Neutrophil (primary cell): ENCODE data around the gene GTF2B.
"Not testable (repeated sequence)": the region's sequence is repeated elsewhere in the genome, so short reads cannot be mapped to it uniquely, and the experiment has no call there.

Source experiments
- H3K27ac ChIP-seq: fragments of 200-600 bp; sonication (generic); 2 replicates; pipeline ENCODE4 v1.5.1; 2016; ENCODE audit warnings: mild to moderate bottlenecking, moderate library complexity
- H3K27me3 ChIP-seq: fragments of 200-600 bp; sonication (generic); 2 replicates; pipeline ENCODE4 v1.6.0; 2016; ENCODE audit warnings: mild to moderate bottlenecking
- H3K36me3 ChIP-seq: fragments of 200-600 bp; sonication (generic); 2 replicates; pipeline ENCODE4 v1.5.1; 2017
- H3K4me1 ChIP-seq, 2 experiments: fragments of 200-600 bp in 1 of 2; sonication (generic) in 1 of 2; 1 replicate in 1 of 2; 2 replicates in 1 of 2; pipeline versions ENCODE4 v1.5.1 to v1.6.1; 2013 to 2016; ENCODE audit warnings: low read depth in 1 of 2, low read length in 1 of 2, mild to moderate bottlenecking in 1 of 2, moderate library complexity in 1 of 2; ENCODE audit not compliant: control insufficient read depth in 1 of 2, insufficient read depth in 1 of 2
- H3K4me3 ChIP-seq, 2 experiments: fragments of 200-600 bp in 1 of 2; sonication (generic) in 1 of 2; 1 replicate in 1 of 2; 2 replicates in 1 of 2; pipeline ENCODE4 v1.5.1; 2013 to 2016; ENCODE audit warnings: low read depth in 1 of 2, low read length in 1 of 2, mild to moderate bottlenecking in 1 of 2, moderate library complexity in 1 of 2
- H3K9me3 ChIP-seq: fragments of 200-600 bp; sonication (generic); 2 replicates; pipeline ENCODE4 v1.5.1; 2016
- CTCF ChIP-seq: fragments of 200-600 bp; sonication (generic); IDR thresholded peaks from 2 replicates; pipeline ENCODE4 v1.5.1; 2016; ENCODE audit warnings: antibody characterized with exemption

GTF2B gene

GRCh38 chr1:88883156-88883555 lies 8.2 kb downstream of the GTF2B start:
- H3K36me3 ChIP-seq: peaks cover 93% of the 10 kb centered on the region
- no peak for TF ChIP-seq CTCF
- H3K4me1 ChIP-seq: no peaks in the 10 kb centered on the region
- no peak overlapping the region for H3K4me3 ChIP-seq
- H3K27me3 ChIP-seq: no peaks in the 10 kb centered on the region
- H3K27ac ChIP-seq: no peak overlapping the region
- no peaks in the 10 kb centered on the region for H3K9me3 ChIP-seq

- H3K36me3 ChIP-seq: peaks cover 77% of the 10 kb centered on the region
- not testable (repeated sequence) for H3K4me1 ChIP-seq, H3K27ac ChIP-seq, H3K9me3 ChIP-seq, H3K27me3 ChIP-seq, H3K4me3 ChIP-seq
These were observed 10.7 kb downstream of the GTF2B start for GRCh38 chr1:88880717-88881116.

GRCh38 chr1:88878731-88879130 lies 12.6 kb downstream of the GTF2B start:
- no peak overlapping the region for H3K4me3 ChIP-seq
- peaks cover 19 to 21% of the 10 kb centered on the region in 2 experiments for H3K4me1 ChIP-seq
- TF ChIP-seq CTCF: no peak
- peaks cover 57% of the 10 kb centered on the region for H3K36me3 ChIP-seq
- H3K27ac ChIP-seq: peak overlapping the region; percentile 19
- H3K27me3 ChIP-seq: no peaks in the 10 kb centered on the region
- no peaks in the 10 kb centered on the region for H3K9me3 ChIP-seq

- no peak for TF ChIP-seq CTCF
- Histone ChIP-seq H3K27ac (peak overlapping the region; percentile 16), H3K4me1 (peaks cover 27 to 28% of the 10 kb centered on the region in 2 experiments), H3K27me3 (no peaks in the 10 kb centered on the region), H3K36me3 (peaks cover 48% of the 10 kb centered on the region), H3K9me3 (no peaks in the 10 kb centered on the region), H3K4me3 (no peak overlapping the region)
These were observed 13.5 kb downstream of the GTF2B start for GRCh38 chr1:88877911-88878310.

- H3K9me3 ChIP-seq: no peaks in the 10 kb centered on the region
- peaks cover 28 to 32% of the 10 kb centered on the region in 2 experiments for H3K4me1 ChIP-seq
- peak; percentile 53 for TF ChIP-seq CTCF
- peak overlapping the region; percentile 16 for H3K27ac ChIP-seq
- H3K36me3 ChIP-seq: peaks cover 43% of the 10 kb centered on the region
- no peak overlapping the region for H3K4me3 ChIP-seq
- no peaks in the 10 kb centered on the region for H3K27me3 ChIP-seq
These were observed 14.0 kb downstream of the GTF2B start for GRCh38 chr1:88877382-88877825.

GRCh38 chr1:88876573-88877365 lies 14.6 kb downstream of the GTF2B start:
- Histone ChIP-seq H3K9me3 (no peaks in the 10 kb centered on the region), H3K27ac (no peak overlapping the region), H3K4me3 (no peak overlapping the region), H3K4me1 (peaks cover 28 to 33% of the 10 kb centered on the region in 2 experiments), H3K27me3 (no peaks in the 10 kb centered on the region), H3K36me3 (peaks cover 37% of the 10 kb centered on the region)
- no peak for TF ChIP-seq CTCF
